Right atrium auricular region (tissue), 2 donors: ENCODE data around the gene B3GNT8. TPM values are rescaled to one million over a fixed set of nuclear protein-coding genes. Genes with fewer than 3 reads are reported as not detected.
"Not testable (repeated sequence)": the region's sequence is repeated elsewhere in the genome, so short reads cannot be mapped to it uniquely, and the experiment has no call there.

Experiments used
- DNase-seq: peaks from one replicate; pipeline ENCODE4 v3.0.0-alpha.2; 2019; ENCODE audit warnings: low spot score
- H3K27ac ChIP-seq, 2 donors: fragments of 200-600 bp; sonication (generic); 1 replicate in 1 of 2; 2 replicates in 1 of 2; pipeline ENCODE4 v1.5.1; 2016 to 2019
- H3K27me3 ChIP-seq, 2 donors: fragments of 200-600 bp; sonication (generic); one replicate each; pipeline versions ENCODE4 v1.5.1 to v1.6.0; 2017 to 2019
- H3K36me3 ChIP-seq: fragments of 200-600 bp; sonication (generic); one replicate; pipeline ENCODE4 v1.5.1; 2016
- H3K4me1 ChIP-seq, 2 donors: fragments of 200-600 bp; sonication (generic); one replicate each; pipeline versions ENCODE4 v1.5.1 to v1.6.0; 2017 to 2019
- H3K4me3 ChIP-seq, 2 donors: fragments of 200-600 bp; sonication (generic); 1 replicate in 1 of 2; 2 replicates in 1 of 2; pipeline ENCODE4 v1.5.1; 2017 to 2019; ENCODE audit warnings: mild to moderate bottlenecking in 1 of 2, moderate library complexity in 1 of 2
- H3K9me3 ChIP-seq, 2 donors: fragments of 200-600 bp; sonication (generic); one replicate each; pipeline ENCODE4 v1.5.1; 2019
- total RNA-seq, 2 donors: library from RNA; depleted of rRNA; stranded (reverse); fragments of >200 nt; gene quantifications; one replicate each; pipeline ENCODE4 v1.1.0, GENCODE V29; 2016
- TF ChIP-seq, protein P1 (sequence below), 2 donors: fragments of 200-600 bp; sonication (generic); IDR thresholded peaks; one replicate each; pipeline ENCODE4 v1.5.1; 2019; ENCODE audit warnings: antibody characterized with exemption in 2 of 2

B3GNT8 gene
- total RNA-seq, 2 donors from 2014 or later = 1.9 to 4.5 TPM

DNA sequence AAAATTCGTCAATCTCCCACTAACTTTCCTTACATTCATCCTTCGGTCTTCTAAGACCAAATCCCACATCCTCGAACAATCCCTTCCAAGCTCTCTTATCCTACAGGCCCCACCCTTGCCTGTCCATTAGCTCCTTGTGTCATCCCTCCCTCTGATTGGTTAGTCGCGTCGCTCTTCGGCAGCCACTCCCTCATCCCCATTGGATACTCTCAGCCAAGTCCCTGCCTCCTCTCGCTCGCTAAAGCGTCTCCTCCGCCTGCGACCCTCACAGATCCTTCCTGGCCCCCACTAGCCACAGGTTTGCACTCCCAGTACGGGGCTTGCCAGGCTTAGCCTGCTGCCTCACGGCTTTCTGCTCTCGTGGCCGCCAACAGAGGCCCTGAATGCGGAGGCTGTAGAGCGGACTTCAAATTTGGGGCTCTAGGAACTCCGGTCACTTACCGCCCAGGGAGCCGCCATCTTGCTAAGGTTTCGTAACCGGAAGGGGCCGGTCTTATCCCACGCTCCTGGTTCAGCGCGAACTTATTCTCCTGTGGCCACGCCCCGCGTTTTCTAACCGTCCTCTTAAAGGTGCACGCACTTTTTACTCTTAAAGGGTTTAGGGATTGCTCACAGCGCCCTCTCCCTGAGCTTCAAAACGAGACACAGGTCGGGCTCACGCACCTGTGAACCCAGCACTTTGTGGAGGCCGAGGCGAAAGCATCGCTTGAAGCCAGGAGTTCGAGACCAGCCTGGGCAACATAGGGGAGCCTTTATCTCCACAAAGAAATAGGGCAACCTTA lies 12.5 kb upstream of the B3GNT8 start, which contains the start of gene DMAC2:
TSS of gene DMAC2 (minus strand) at position 472 of the 782 bp plus-strand sequence. CDS start at position 459, 13 bp downstream.
- TF ChIP-seq, protein P1, sequence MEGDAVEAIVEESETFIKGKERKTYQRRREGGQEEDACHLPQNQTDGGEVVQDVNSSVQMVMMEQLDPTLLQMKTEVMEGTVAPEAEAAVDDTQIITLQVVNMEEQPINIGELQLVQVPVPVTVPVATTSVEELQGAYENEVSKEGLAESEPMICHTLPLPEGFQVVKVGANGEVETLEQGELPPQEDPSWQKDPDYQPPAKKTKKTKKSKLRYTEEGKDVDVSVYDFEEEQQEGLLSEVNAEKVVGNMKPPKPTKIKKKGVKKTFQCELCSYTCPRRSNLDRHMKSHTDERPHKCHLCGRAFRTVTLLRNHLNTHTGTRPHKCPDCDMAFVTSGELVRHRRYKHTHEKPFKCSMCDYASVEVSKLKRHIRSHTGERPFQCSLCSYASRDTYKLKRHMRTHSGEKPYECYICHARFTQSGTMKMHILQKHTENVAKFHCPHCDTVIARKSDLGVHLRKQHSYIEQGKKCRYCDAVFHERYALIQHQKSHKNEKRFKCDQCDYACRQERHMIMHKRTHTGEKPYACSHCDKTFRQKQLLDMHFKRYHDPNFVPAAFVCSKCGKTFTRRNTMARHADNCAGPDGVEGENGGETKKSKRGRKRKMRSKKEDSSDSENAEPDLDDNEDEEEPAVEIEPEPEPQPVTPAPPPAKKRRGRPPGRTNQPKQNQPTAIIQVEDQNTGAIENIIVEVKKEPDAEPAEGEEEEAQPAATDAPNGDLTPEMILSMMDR (IDR thresholded peaks at IDR 0.05) = peak in 1 of 2 donors; percentile 70
- H3K9me3 ChIP-seq = no peaks in the 10 kb centered on the region
- peak within 1 kb of the TSS; percentile 71 for H3K4me3 ChIP-seq
- H3K27ac ChIP-seq = peak within 1 kb of the TSS; percentile 94
- H3K4me1 ChIP-seq = peaks cover 0 to 13% of the 10 kb centered on the region in 2 donors
- peak; percentile 99 for DNase-seq
- peaks cover 23% of the 10 kb centered on the region for H3K36me3 ChIP-seq
- no peaks in the 10 kb centered on the region for H3K27me3 ChIP-seq

DNA sequence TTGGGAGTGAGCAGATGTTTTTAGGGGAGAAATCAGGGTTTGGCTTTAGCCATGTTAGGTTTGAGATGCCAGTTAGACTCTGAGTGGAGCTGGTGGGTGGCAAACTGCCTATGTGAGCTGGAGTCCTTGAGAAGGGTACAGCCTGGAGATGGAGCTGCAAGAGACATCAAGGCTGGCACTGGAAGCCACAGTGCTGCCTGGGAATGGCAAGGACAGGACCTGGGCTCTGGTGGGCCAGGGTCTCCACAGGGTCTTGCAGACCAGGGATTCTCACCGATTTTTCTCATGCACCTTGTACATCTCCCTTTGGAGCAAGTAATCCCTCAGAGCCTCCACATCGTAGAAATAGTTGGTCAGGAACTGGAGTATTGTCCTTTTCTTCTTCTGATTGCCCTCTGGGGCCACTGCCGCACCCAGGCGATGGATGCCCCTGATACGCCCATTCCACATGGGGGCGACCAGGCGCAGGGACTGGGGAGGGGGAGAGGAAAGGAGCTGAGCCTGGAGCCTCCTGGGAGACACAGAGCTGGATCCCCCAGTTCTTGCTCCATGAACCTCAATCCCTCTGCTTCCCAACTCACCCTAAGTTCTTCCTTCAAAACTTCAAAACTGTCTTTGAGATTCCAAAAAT lies 10.9 kb upstream of the B3GNT8 start:
- H3K36me3 ChIP-seq = peaks cover 33% of the 10 kb centered on the region
- no peak for DNase-seq
- TF ChIP-seq, protein P1 (IDR thresholded peaks at IDR 0.05) = no peak
- no peaks in the 10 kb centered on the region for H3K27me3 ChIP-seq
- H3K9me3 ChIP-seq = no peaks in the 10 kb centered on the region
- peaks cover 0 to 13% of the 10 kb centered on the region in 2 donors for H3K4me1 ChIP-seq
- H3K27ac ChIP-seq = no peak overlapping the region
- H3K4me3 ChIP-seq = no peak overlapping the region

DNA sequence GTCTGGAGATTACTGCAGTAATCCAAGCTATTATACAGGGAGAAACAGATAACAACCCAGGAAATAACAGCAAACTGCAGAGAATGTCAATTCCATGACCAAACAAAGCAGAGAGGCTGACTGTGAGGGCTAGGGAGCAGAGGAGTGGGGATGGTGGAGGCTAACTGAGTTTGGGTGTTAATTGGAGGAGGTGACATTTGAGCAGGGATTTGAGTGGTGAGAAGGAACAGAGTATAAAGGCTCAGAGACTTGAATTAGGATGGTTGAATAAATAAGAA lies 9.4 kb upstream of the B3GNT8 start:
- H3K36me3 ChIP-seq = peaks cover 47% of the 10 kb centered on the region
- no peak overlapping the region for H3K4me3 ChIP-seq
- H3K4me1 ChIP-seq = peaks cover 0 to 15% of the 10 kb centered on the region in 2 donors
- H3K9me3 ChIP-seq = no peaks in the 10 kb centered on the region
- H3K27ac ChIP-seq = no peak overlapping the region
- TF ChIP-seq, protein P1 (IDR thresholded peaks at IDR 0.05) = no peak
- no peaks in the 10 kb centered on the region for H3K27me3 ChIP-seq
- DNase-seq = no peak

DNA sequence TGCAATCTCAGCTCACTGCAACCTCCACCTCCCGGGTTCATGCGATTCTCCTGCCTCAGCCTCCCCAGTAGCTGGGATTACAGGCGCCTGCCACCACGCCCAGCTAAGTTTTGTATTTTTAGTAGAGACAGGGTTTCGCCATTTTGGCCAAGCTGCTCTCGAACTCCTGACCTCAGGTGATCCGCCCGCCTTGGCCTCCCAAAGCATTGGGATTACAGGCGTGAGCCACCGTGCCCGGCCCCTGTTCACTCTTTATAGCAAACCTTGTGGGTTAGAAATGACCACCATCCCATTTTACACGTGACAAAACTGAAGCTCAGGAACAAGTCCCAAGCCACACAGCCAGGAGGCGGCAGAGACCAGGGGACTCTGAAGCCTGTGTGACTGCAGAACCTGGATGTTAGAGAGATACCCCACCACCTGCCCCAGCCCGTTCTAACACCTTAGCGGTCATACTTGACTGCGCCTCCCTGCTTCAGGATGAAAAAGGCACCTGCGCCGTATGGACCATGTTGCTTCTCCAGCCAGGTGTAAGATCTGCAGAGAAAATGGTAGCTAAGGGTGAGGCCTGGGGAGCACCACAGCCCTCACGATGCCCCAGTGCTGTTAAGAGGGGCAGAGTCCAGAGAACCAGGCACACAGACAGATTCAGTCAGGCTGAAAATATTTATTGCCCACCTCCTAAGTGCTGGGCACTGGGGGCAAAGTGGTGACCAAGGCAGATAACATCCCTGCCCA lies 8.9 kb upstream of the B3GNT8 start:
- Histone ChIP-seq H3K27me3 (no peaks in the 10 kb centered on the region), H3K9me3 (no peaks in the 10 kb centered on the region), H3K4me1 (peaks cover 0 to 20% of the 10 kb centered on the region in 2 donors), H3K36me3 (peaks cover 52% of the 10 kb centered on the region), H3K27ac (no peak overlapping the region), H3K4me3 (no peak overlapping the region)
- DNase-seq = no peak
- TF ChIP-seq, protein P1 (IDR thresholded peaks at IDR 0.05) = no peak

DNA sequence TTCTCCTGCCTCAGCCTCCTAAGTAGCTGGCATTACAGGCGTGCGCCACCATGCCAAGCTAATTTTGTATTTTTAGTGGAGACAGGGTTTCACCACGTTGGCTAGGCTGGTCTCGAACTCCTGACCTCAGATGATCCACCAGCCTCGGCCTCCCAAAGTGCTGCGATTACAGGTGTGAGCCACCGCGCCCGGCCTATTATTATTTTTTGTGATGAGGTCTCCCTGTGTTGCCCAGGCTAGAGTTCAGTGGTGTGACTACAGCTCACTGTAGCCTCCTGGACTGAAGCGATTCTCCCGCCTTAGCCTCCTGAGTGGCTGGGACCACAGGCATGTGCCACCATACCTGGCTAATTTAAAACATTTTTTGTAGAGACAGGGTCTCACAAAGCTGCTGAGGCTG lies 8.2 kb upstream of the B3GNT8 start:
- H3K4me3 ChIP-seq, DNase-seq, H3K9me3 ChIP-seq, H3K27ac ChIP-seq, H3K27me3 ChIP-seq: not testable (repeated sequence)
- Histone ChIP-seq H3K4me1 (peaks cover 0 to 24% of the 10 kb centered on the region in 2 donors), H3K36me3 (peaks cover 56% of the 10 kb centered on the region)

DNA sequence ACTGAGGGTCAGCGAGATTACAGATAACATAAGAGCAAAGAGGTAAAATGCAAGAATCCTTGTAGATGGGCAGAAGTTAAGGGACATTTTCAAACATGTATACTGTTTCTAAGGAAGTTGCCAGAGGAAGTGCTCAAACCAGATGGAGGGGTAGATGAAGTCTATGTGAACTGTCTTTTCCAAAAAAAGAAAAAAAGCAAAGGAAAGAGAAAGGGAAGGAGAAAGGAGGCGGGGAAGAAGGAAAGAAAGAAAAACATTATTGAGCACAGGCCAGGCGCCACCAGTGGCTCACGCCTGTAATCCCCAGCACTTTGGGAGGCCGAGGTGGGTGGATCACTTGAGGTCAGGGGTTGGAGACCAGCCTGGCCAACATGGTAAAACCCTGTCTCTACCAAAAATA lies 7.3 kb upstream of the B3GNT8 start:
- no peak for DNase-seq
- Histone ChIP-seq H3K4me1 (peaks cover 0 to 20% of the 10 kb centered on the region in 2 donors), H3K4me3 (no peak overlapping the region), H3K27me3 (no peaks in the 10 kb centered on the region), H3K27ac (no peak overlapping the region), H3K9me3 (no peaks in the 10 kb centered on the region), H3K36me3 (peaks cover 56% of the 10 kb centered on the region)
- TF ChIP-seq, protein P1 (IDR thresholded peaks at IDR 0.05) = no peak
